Stromal cell of bone marrow (primary cell): Measurements from ENCODE around the gene CDKN2B-AS1.
A peak's percentile ranks its signal among the peaks of the same experiment; 100 is the strongest.

ENCODE experiments used
- DNase-seq: peaks from one replicate; pipeline ENCODE4 v3.0.0-alpha.2; 2012; ENCODE audit warnings: low read depth

CDKN2B-AS1 gene

GRCh38 chr9:21982861-21983560 is 11.6 kb upstream of the CDKN2B-AS1 start:
- DNase-seq, result no peak

GRCh38 chr9:21983561-21983935 is 11.0 kb upstream of the CDKN2B-AS1 start:
- no peak for DNase-seq

GRCh38 chr9:21984101-21984500 is 10.5 kb upstream of the CDKN2B-AS1 start:
- no peak for DNase-seq

GRCh38 chr9:21985964-21986667 is 8.5 kb upstream of the CDKN2B-AS1 start:
- DNase-seq, result no peak

- no peak for DNase-seq
These were observed 6.3 kb upstream of the CDKN2B-AS1 start for GRCh38 chr9:21988056-21988990.

GRCh38 chr9:21989440-21990189 is 5.0 kb upstream of the CDKN2B-AS1 start:
- no peak for DNase-seq

GRCh38 chr9:21991072-21991959 is 3.3 kb upstream of the CDKN2B-AS1 start:
- DNase-seq, result no peak

GRCh38 chr9:21993007-21993406 is 1.6 kb upstream of the CDKN2B-AS1 start:
- no peak for DNase-seq

GRCh38 chr9:21993893-21994555 is 567 bp upstream of the CDKN2B-AS1 start, which contains the start of gene CDKN2A:
Gene CDKN2A, minus strand, starts transcription at chr9:21994392.
- DNase-seq, result no peak

GRCh38 chr9:21995006-21995665 is 545 bp downstream of the CDKN2B-AS1 start:
- peak; percentile 52 for DNase-seq

GRCh38 chr9:21995666-21996398 is 1.2 kb downstream of the CDKN2B-AS1 start:
- DNase-seq, result peak; percentile 28

- DNase-seq, result no peak
These were observed 1.8 kb downstream of the CDKN2B-AS1 start for GRCh38 chr9:21996438-21996837.

- DNase-seq, result no peak
These were observed 2.3 kb downstream of the CDKN2B-AS1 start for GRCh38 chr9:21996858-21997257.

GRCh38 chr9:21997480-21997879 is 2.9 kb downstream of the CDKN2B-AS1 start:
- DNase-seq, result no peak

- no peak for DNase-seq
These were observed 3.4 kb downstream of the CDKN2B-AS1 start for GRCh38 chr9:21998026-21998425.

- DNase-seq, result no peak
These were observed 7.4 kb downstream of the CDKN2B-AS1 start for GRCh38 chr9:22002038-22002437.

- no peak for DNase-seq
These were observed 10.6 kb downstream of the CDKN2B-AS1 start for GRCh38 chr9:22005021-22005701.
